ENCODE results near the gene NFS1. TPM values are rescaled to one million over a fixed set of nuclear protein-coding genes. Genes with fewer than 3 reads are reported as not detected.

Gene NFS1
- total RNA-seq, 4 donors from 2014 or later: 21.1 to 45.5 (median 36.3) TPM

DNA sequence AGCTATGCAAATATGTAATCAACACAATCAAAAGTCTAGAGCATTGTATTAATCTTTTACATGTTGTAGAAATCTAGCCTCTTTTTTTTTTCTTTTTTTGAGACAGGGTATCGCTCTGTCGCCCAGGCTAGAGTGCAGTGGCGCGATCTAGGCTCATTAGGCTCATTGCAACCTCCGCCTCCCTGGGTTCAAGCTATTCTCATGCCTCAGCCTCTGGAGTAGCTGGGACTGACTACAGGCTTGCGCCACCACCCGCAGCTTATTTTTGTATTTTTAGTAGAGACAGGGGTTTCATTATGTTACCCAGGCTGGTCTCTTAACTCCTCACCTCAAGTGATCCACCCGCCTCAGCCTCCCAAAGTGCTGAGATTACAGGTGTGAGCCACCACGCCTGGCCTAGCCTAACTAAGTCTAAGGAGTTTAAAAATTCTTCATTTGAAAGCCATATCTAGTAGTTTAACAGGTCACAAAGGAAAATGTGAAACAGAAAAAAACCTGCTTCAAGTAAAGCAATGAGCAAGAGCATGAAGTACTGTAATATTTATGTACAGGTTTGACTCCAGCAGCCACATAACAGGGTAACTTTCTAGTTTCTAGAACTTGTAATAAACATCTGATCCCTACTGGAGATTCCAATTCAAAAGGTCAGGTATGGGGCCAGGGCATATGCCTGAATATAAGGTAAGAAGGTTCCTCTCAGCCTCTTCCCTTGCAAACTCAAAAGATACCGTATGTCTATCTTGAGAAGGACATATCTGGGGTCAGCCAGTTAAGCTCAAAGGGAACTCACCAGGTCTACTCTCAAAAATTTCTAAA lies 38.8 kb downstream of the NFS1 start:
- Histone ChIP-seq H3K4me3 (replicated peaks in 1 of 3) (no peak overlapping the region), H3K4me1 (peaks cover 47% of the 10 kb centered on the region in 2 donors), H3K27me3 (no peaks in the 10 kb centered on the region), H3K36me3 (no peaks in the 10 kb centered on the region), H3K27ac (no peak overlapping the region), H3K9me3 (no peaks in the 10 kb centered on the region)
- WGBS, 2 donors: 91 to 92% methylated on average over 10 of the region's 10 CpGs
- DNase-seq: no peak
- TF ChIP-seq POLR2A (IDR thresholded peaks at IDR 0.05): no peak
- intact Hi-C loops (cut with DNase I): no loop called here

GRCh38 chr20:35657271-35657670 lies 41.9 kb downstream of the NFS1 start:
- intact Hi-C loops (cut with DNase I): no loop called here
- H3K4me1 ChIP-seq: peaks cover 35 to 39% of the 10 kb centered on the region in 2 donors

DNA sequence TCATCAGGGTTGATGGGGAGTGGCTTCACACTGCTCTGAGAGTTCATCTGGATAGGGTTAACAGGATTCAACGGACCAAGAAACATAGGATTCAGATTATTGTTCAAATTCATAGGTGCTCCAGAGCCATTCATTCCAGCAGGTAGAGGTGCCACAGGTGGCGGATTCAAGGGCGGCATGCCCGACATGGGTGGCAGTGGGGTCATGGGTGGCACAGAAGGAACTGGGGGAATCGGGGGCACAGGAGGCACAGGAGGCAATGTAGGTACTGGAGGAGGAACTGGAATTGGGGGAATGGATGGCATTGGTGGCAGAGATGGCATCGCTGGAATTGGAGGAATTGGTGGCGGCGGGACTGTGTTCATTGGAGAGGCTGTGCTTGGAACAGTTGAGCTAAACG lies 44.7 kb downstream of the NFS1 start:
- peaks cover 13 to 15% of the 10 kb centered on the region in 2 donors for H3K4me1 ChIP-seq
- 96 to 97% methylated on average over 9 of the region's 9 CpGs for WGBS, 2 donors

More at GRCh38 chr20:35657271-35657670, 41.9 kb downstream of the NFS1 start:
- no peak overlapping the region for H3K4me3 ChIP-seq (replicated peaks in 1 of 3)
- peaks cover 17 to 21% of the 10 kb centered on the region in 2 donors for H3K36me3 ChIP-seq
- peak overlapping the region in 1 of 3 donors; percentile 17 for H3K27ac ChIP-seq
- 10 to 11% methylated on average over 1 of the region's 1 CpG for WGBS, 2 donors
- DNase-seq: no peak
- H3K27me3 ChIP-seq: no peaks in the 10 kb centered on the region
- TF ChIP-seq POLR2A (IDR thresholded peaks at IDR 0.05) (no peak), CTCF (IDR thresholded peaks at IDR 0.05) (no peak)
- H3K9me3 ChIP-seq: no peaks in the 10 kb centered on the region

GRCh38 chr20:35653893-35654292 lies 45.3 kb downstream of the NFS1 start:
- no peak overlapping the region for H3K4me3 ChIP-seq (replicated peaks in 1 of 3)
- peaks cover 17 to 20% of the 10 kb centered on the region in 2 donors for H3K4me1 ChIP-seq
- H3K9me3 ChIP-seq: no peaks in the 10 kb centered on the region
- intact Hi-C loops (cut with DNase I): no loop called here
- 92 to 96% methylated on average over 4 of the region's 4 CpGs for WGBS, 2 donors
- no peak for DNase-seq
- H3K27ac ChIP-seq: no peak overlapping the region
- no peaks in the 10 kb centered on the region for H3K27me3 ChIP-seq
- peaks cover 17 to 21% of the 10 kb centered on the region in 2 donors for H3K36me3 ChIP-seq
- no peak for TF ChIP-seq CTCF (IDR thresholded peaks at IDR 0.05)
- TF ChIP-seq POLR2A (IDR thresholded peaks at IDR 0.05): no peak

More for the DNA sequence above, 44.7 kb downstream of the NFS1 start:
- no peaks in the 10 kb centered on the region for H3K9me3 ChIP-seq
- H3K27ac ChIP-seq: no peak overlapping the region
- no peaks in the 10 kb centered on the region for H3K27me3 ChIP-seq
- DNase-seq: no peak
- TF ChIP-seq CTCF (IDR thresholded peaks at IDR 0.05): no peak
- H3K36me3 ChIP-seq: peaks cover 17 to 21% of the 10 kb centered on the region in 2 donors
- H3K4me3 ChIP-seq (replicated peaks in 1 of 3): no peak overlapping the region
- intact Hi-C loops (cut with DNase I): no loop called here

- no peak for TF ChIP-seq CTCF (IDR thresholded peaks at IDR 0.05)
- TF ChIP-seq POLR2A (IDR thresholded peaks at IDR 0.05): no peak
- intact Hi-C loops (cut with DNase I): no loop called here
- no peak for DNase-seq
- Histone ChIP-seq H3K4me3 (replicated peaks in 1 of 3) (no peak overlapping the region), H3K4me1 (peaks cover 21 to 23% of the 10 kb centered on the region in 2 donors), H3K27ac (no peak overlapping the region), H3K9me3 (no peaks in the 10 kb centered on the region), H3K36me3 (peaks cover 17 to 21% of the 10 kb centered on the region in 2 donors), H3K27me3 (no peaks in the 10 kb centered on the region)
- WGBS, 2 donors: 98 to 100% methylated on average over 3 of the region's 3 CpGs
Measured at GRCh38 chr20:35653430-35653734, 45.8 kb downstream of the NFS1 start.
